HG02623 (cell line): ENCODE data around the gene TSPY3.
"Not testable (repeated sequence)": the region's sequence is repeated elsewhere in the genome, so short reads cannot be mapped to it uniquely, and the experiment has no call there.

Experiments used
- ATAC-seq: cut with Tn5 transposase; IDR thresholded peaks from one replicate; pipeline ENCODE4 v1.9.1; 2021; ENCODE audit warnings: moderate library complexity; ENCODE audit not compliant: unreplicated experiment

The TSPY3 gene

GRCh38 chrY:9398121-9398520 lies at the start of gene TSPY3:
Gene TSPY3, plus strand, starts transcription at chrY:9398421. Its CDS starts 46 bp downstream, at chrY:9398467.
- ATAC-seq = not testable (repeated sequence)

- not testable (repeated sequence) for ATAC-seq
These were observed 40.7 kb upstream of the TSPY3 start, which contains the start of gene TSPY8 for GRCh38 chrY:9357497-9357896. Gene TSPY8, plus strand, starts transcription at chrY:9357797. Its CDS starts 46 bp downstream, at chrY:9357843.

DNA sequence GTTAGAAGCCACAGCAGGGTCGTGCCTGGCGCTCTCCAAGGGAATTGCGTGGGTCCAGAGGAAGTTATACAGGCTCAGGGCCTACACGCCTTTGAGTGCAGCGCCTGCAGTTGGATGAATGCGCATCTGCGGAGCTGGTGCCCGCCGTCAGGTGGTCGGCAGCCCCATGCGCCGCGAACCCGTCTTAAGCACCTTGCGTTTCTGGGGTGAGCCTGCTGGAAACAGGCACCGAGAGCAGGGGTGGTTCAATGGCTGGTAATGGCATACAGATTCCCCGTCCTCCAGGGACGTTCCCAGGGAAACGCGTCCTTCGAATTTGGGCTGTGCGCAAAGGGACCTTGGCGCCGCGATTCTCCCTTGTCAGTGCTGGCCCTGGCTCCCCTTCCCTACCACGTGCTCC lies 1.7 kb upstream of the TSPY3 start:
- ATAC-seq = not testable (repeated sequence)
